Mesodermal cell (in vitro differentiated cells): Measurements from ENCODE around the gene SLC44A4.
"Not testable (repeated sequence)": the region's sequence is repeated elsewhere in the genome, so short reads cannot be mapped to it uniquely, and the experiment has no call there.

Source experiments
- H3K27ac ChIP-seq: 2 replicates; pipeline ENCODE4 v1.7.0; 2013; ENCODE audit warnings: mild to moderate bottlenecking, low read depth, low read length, moderate library complexity; ENCODE audit not compliant: severe bottlenecking
- H3K36me3 ChIP-seq: 2 replicates; pipeline ENCODE4 v1.7.1; 2013; ENCODE audit warnings: mild to moderate bottlenecking, low read length, moderate library complexity; ENCODE audit not compliant: control insufficient read depth, insufficient read depth
- H3K4me1 ChIP-seq: one replicate; pipeline ENCODE4 v1.7.1; 2013; ENCODE audit warnings: mild to moderate bottlenecking, low read length; ENCODE audit not compliant: insufficient read depth, control insufficient read depth, poor library complexity, severe bottlenecking
- H3K4me3 ChIP-seq: 2 replicates; pipeline ENCODE4 v1.7.0; 2013; ENCODE audit warnings: low read length, control low read depth, mild to moderate bottlenecking; ENCODE audit not compliant: insufficient read depth, poor library complexity, severe bottlenecking; ENCODE audit errors: extremely low read depth
- H3K9me3 ChIP-seq: 2 replicates; pipeline ENCODE4 v1.7.1; 2013; ENCODE audit warnings: mild to moderate bottlenecking, low read length, moderate library complexity; ENCODE audit not compliant: control insufficient read depth
- WGBS, 2 experiments: methylation state at CpG; one replicate each; pipeline ENCODE4 v1.1.5; 2013; ENCODE audit warnings: missing lambda C conversion rate in 2 of 2; ENCODE audit not compliant: insufficient coverage in 2 of 2; 5-methylcytosine and 5-hydroxymethylcytosine counted together

Gene SLC44A4

DNA sequence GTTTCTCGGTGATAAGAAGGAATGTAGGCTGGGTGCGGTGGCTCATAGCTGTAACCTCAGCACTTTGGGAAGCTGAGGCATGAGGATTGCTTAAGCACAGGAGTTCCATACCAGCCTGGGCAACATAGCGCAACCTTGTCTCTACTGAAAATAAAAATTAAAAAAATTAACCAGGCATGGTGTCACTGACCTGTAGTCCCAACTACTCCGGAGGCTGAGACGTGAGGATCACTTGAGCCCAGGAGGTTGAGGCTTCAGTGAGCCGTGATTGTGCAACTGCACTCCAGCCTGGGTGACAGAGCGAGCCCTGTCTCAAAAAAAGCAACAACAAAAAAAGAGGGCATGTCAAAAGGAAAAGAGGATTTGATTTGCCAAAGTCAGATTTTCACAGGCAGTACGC lies 20.1 kb downstream of the SLC44A4 start:
- Histone ChIP-seq H3K4me3 (no peak overlapping the region), H3K4me1 (no peaks in the 10 kb centered on the region), H3K27ac (no peak overlapping the region), H3K9me3 (peaks cover 5% of the 10 kb centered on the region), H3K36me3 (peaks cover 65% of the 10 kb centered on the region)
- WGBS, 2 experiments = 98 to 100% methylated on average over 5 to 6 of the region's 8 CpGs

DNA sequence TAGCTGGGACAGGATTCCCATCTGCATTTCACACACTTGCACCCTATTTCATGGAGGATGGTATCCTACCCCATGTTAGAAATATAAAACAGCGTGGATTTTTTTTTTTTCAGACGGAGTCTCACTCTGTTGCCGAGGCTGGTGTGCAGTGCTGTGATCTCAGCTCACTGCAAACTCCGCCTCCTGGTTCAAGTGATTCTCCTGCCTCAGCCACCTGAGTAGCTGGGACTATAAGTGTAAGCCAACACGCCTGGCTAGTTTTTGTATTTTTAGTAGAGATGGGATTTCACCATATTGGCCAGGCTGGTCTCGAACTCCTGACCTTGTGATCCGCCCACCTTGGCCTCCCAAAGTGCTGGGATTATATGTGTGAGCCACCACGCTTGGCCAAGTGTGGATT lies 21.0 kb downstream of the SLC44A4 start:
- H3K27ac ChIP-seq, H3K4me1 ChIP-seq, H3K9me3 ChIP-seq, H3K4me3 ChIP-seq: not testable (repeated sequence)
- peaks cover 66% of the 10 kb centered on the region for H3K36me3 ChIP-seq
- WGBS, 2 experiments = 98 to 100% methylated on average over 4 to 7 of the region's 8 CpGs

DNA sequence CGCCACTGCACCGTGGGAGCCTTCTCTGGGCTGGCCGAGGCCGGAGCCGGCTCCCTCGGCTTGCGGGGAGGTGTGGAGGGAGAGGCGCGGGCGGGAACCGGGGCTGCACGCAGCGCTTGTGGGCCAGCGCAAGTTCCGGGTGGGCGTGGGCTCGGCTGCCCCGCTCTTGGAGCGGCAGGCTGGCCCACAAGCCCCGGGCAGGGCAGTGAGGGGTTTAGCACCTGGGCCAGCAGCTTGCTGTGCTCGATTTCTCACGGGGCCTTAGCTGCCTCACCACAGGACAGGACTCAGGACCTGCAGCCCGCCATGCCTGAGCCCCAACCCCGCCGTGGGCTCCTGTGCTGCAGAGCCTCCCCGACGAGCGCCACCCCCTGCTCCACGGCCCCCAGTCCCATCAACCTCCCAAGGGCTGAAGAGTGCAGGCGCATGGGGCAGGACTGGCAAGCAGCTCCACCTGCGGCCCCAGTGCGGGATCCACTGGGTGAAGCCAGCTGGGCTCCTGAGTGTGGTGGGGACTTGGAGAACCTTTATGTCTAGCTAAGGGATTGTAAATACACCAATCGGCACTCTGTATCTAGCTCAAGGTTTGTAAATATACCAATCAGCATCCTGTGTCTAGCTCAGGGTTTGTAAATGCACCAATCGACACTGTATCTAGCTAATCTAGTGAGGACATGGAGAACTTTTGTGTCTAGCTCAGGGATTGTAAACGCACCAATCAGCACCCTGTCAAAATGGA lies 26.6 kb downstream of the SLC44A4 start:
- H3K36me3 ChIP-seq = peaks cover 24% of the 10 kb centered on the region
- not testable (repeated sequence) for H3K4me3 ChIP-seq, H3K9me3 ChIP-seq, H3K4me1 ChIP-seq, H3K27ac ChIP-seq
- 89 to 94% methylated on average over 15 to 33 of the region's 35 CpGs for WGBS, 2 experiments

DNA sequence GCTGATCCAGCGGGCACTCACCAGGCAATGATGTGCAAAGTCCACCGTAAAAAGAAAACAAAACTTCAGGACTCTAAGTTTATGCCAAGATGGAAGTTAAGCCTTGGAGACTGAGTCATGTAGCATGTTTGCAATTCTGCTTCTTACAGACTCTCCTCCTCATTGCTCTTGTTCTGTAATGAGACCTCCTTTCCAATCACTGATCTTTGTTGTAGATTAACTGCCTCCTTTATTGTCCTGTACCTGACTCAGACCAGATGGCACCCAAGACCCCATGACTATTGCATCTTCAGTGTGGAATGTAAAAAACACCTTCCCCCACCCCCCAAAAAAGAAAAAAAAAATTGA lies 27.3 kb downstream of the SLC44A4 start:
- H3K27ac ChIP-seq = no peak overlapping the region
- H3K4me3 ChIP-seq = no peak overlapping the region
- H3K9me3 ChIP-seq = peaks cover 9% of the 10 kb centered on the region
- 91 to 94% methylated on average over 2 of the region's 2 CpGs for WGBS, 2 experiments
- H3K4me1 ChIP-seq = peaks cover 8% of the 10 kb centered on the region
- H3K36me3 ChIP-seq = peaks cover 17% of the 10 kb centered on the region

DNA sequence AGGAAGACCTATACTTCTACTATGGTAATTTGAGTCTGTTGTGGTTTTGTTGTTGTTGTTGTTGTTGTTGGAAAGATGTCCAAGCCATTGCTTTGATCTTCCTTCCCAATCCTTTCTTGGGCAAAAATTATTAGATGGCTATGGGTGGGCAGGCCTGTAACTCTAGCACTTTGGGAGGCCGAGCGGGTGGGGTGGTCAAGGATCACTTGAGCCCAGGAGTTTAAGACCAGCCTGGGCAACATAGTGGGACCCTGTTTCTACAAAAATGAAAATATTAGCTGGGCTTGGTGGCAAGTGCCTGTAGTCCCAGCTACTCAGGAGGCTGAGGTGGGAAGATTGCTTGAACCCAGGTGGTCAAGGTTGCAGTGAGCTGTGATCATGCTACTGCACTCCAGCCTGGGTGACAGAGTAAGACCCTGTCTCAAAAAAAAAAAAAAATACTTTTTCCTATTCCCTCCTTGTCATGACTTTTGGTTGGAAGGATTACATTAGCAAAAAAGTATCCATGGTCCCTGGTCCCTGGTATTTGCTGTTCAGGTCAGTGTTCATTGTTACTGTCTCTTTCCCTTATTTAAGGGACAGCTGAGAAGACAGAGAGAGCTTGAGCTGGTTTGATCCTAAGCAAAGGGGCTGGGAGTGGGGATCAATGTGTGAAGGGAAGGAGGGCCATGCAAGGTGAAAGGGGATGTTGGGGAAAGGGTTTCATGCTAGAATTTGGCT lies 27.9 kb downstream of the SLC44A4 start:
- no peak overlapping the region for H3K27ac ChIP-seq
- H3K9me3 ChIP-seq = peaks cover 9% of the 10 kb centered on the region
- peaks cover 8% of the 10 kb centered on the region for H3K4me1 ChIP-seq
- 94 to 100% methylated on average over 2 of the region's 2 CpGs for WGBS, 2 experiments
- H3K36me3 ChIP-seq = peaks cover 13% of the 10 kb centered on the region
- no peak overlapping the region for H3K4me3 ChIP-seq

DNA sequence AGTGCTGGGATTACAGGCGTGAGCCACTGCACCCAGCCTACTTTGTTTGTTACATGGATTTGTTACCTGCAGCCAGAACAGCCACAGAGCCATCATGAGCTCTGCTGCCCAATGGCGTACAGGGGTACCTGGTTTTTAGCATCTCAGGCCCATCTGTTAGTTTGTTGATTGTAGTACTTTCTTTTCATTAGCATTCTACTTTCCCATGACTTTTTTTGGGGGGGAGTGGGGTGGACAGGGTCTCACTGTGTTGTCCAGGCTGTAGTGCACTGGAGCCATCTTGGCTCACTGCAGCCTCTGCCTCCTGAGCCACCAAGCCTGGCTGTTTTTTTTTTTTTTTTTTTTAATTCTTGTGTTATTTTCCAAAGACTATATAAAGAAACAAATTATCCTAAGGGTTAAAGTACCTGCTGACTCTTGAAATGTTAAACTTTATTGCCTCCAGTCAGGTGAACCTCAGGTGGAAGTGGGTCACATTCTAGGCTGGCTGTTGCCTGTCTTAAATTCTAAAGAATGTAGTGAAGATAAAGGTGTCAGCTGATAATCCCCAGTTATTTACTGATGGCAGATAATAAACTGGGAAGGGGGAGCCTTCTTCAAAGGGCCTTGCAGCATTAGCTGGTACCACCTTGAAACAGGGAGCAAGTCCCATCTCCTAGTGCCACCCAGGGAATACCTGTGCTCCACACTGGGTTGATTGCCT lies 31.4 kb downstream of the SLC44A4 start:
- H3K4me1 ChIP-seq = peaks cover 8% of the 10 kb centered on the region
- no peaks in the 10 kb centered on the region for H3K36me3 ChIP-seq
- no peak overlapping the region for H3K27ac ChIP-seq
- WGBS, 2 experiments = 85 to 94% methylated on average over 1 to 2 of the region's 2 CpGs
- H3K9me3 ChIP-seq = no peaks in the 10 kb centered on the region
- no peak overlapping the region for H3K4me3 ChIP-seq

DNA sequence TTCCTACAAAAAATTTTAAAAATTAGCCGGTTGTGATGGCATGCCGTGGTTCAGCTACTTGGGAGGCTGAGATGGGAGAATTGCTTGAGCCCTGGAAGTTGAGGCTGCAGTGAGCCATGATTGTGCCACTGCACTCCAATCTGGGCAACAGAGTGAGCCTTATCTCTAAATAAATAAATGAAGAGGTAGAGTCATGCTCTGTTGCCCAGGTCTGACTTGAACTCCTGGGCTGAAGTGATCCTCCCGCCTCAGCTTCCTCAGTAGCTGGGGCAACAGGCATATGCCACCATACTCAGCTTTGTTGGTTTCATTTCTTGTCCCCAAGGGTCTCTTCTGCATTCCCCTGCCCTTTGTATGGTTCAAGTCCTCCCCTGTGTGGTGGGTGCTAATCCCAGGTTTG lies 34.3 kb downstream of the SLC44A4 start:
- Histone ChIP-seq H3K4me3 (no peak overlapping the region), H3K27ac (no peak overlapping the region), H3K36me3 (peaks cover 18% of the 10 kb centered on the region), H3K4me1 (no peaks in the 10 kb centered on the region), H3K9me3 (no peaks in the 10 kb centered on the region)
- 96 to 100% methylated on average over 3 of the region's 3 CpGs for WGBS, 2 experiments

DNA sequence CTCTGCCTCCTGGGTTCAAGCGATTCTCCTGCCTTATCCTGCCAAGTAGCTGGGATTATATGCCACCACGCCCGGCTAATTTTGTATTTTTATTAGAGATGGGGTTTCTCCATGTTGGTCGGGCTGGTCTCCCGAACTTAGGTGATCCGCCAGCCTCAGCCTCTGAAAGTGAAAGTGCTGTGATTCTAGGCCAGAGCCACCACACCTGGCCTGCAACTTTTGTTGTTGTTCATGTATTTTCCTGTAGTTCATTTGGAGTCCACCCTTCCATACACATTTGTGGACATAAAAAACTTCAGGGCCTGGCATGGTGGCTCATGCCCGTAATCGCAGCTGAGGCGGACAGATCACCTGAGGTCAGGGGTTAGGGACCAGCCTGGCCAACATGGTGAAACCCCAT lies 36.7 kb downstream of the SLC44A4 start:
- 97 to 100% methylated on average over 4 to 6 of the region's 9 CpGs for WGBS, 2 experiments
- H3K27ac ChIP-seq = no peak overlapping the region

DNA sequence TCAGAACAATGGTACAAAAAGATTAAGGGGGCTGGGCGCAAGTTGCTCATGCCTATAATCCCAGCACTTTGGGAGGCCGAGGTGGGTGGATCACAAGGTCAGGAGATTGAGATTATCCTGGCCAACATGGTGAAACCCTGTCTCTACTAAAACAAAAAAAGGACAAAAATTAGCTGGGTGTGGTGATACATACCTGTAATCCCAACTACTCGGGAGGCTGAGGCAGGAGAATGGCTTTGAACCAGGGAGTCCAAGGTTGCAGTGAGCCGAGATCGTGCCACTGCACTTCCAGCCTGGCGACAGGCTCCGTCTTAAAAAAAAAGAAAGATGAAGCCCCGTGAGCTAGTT lies 39.0 kb downstream of the SLC44A4 start:
- not testable (repeated sequence) for H3K4me3 ChIP-seq, H3K4me1 ChIP-seq, H3K27ac ChIP-seq, H3K9me3 ChIP-seq
- WGBS, 2 experiments = 98 to 100% methylated on average over 5 to 7 of the region's 8 CpGs
- H3K36me3 ChIP-seq = peaks cover 57% of the 10 kb centered on the region

More for the DNA sequence above, 36.7 kb downstream of the SLC44A4 start:
- Histone ChIP-seq H3K36me3 (peaks cover 43% of the 10 kb centered on the region), H3K9me3 (no peaks in the 10 kb centered on the region), H3K4me1 (peaks cover 3% of the 10 kb centered on the region), H3K4me3 (no peak overlapping the region)

DNA sequence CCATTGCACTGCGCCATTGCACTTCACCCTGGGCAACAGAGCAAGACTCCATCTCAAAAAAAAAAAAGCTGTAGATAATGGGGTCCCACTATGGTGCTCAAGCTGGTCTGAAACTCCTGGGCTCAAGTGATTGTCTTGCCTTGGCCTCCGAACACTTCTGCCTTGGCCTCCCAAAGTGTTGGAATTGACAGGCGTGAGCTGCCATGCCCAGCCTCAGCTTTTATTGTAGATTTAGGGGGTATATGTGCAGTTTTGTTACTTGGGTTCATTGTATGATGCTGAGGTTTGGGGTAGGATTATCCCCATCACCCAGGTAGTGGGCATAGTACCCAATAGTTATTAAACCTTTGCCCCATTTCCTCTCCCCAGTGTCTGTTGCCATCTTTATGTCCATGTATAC lies 39.8 kb downstream of the SLC44A4 start:
- H3K36me3 ChIP-seq = peaks cover 57% of the 10 kb centered on the region
- H3K9me3 ChIP-seq = no peaks in the 10 kb centered on the region
- no peak overlapping the region for H3K27ac ChIP-seq
- H3K4me1 ChIP-seq = peaks cover 3% of the 10 kb centered on the region
- 84 to 100% methylated on average over 1 to 2 of the region's 3 CpGs for WGBS, 2 experiments
- no peak overlapping the region for H3K4me3 ChIP-seq

DNA sequence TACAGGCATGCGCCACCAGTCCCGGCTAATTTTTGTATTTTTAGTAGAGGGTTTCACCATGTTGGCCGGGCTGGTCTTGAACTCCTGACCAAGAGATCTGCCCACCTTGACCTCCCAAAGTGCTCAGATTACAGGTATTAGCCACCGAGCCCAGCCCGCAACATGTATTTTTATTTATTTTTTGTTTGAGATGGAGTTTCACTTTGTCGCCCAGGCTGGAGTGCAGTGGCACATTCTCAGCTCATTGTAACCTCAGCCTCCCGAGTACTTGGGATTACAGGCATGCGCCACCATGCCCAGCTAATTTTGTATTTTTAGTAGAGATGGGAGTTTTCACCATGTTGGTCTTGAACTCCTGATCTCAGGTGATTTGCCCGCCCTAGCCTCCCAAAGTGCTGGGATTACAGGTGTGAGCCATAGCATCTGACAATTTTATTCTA lies 40.7 kb downstream of the SLC44A4 start:
- H3K4me1 ChIP-seq, H3K27ac ChIP-seq, H3K9me3 ChIP-seq: not testable (repeated sequence)
- peaks cover 57% of the 10 kb centered on the region for H3K36me3 ChIP-seq
- H3K4me3 ChIP-seq = peak overlapping the region; percentile 90
- WGBS, 2 experiments = 98% methylated on average over 5 to 6 of the region's 9 CpGs
